ENCODE results near the gene IRF1.
"Not testable (repeated sequence)": the region's sequence is repeated elsewhere in the genome, so short reads cannot be mapped to it uniquely, and the experiment has no call there.

The IRF1 gene, protein sequence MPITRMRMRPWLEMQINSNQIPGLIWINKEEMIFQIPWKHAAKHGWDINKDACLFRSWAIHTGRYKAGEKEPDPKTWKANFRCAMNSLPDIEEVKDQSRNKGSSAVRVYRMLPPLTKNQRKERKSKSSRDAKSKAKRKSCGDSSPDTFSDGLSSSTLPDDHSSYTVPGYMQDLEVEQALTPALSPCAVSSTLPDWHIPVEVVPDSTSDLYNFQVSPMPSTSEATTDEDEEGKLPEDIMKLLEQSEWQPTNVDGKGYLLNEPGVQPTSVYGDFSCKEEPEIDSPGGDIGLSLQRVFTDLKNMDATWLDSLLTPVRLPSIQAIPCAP
- total RNA-seq, result 25.5 to 811 (median 108) reads per million in 17 experiments

DNA sequence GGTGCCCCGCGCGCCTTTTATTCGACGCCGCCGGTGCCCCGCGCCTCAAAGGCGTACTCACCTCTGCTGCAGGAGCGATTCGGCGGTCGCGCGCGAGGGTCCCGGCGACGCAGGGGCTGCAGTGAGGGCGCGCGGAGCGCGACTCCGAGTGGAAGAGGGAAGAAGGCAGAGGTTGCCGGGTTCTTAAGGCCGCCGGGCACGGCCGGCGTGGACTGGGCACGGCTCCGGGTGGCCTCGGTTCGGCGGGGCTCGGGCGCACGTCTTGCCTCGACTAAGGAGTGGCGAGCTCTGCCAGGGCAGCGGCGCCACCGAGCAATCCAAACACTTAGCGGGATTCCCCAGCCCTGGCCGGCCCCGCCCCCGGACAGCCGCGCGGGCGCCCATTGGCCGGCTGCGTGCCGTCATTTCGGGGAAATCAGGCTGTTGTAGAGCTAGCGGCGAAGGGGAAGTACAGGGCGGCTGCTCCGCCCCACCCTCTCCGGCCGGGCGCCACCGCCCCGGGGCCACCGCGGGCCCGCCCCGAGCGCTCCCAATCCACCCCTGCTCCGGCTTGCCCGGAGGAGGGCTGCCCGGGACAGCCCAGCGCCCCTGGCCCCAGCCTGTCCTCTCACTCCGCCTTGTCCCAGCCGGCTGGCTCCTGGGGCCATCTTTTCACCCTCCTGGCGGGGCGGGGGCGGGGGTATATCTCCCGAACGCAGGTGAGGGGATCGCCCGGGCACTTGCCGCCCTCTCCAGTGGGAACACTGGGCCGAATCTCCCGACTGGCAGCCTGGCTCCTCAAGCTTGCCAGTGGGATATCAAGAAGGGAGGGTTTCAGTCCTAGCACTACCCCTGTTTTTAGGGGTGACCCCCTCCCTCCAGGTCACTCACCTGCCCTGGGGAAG, at the start of gene IRF1:
Gene IRF1 (minus strand): TSS at position 290 of the 884 bp plus-strand sequence. CDS start 1,295 bp downstream, outside the sequence.
- peak; percentile 97 to 99 (median 98) for DNase-seq

- DNase-seq, result no peak
Observed at GRCh38 chr5:132540149-132540548, 49.6 kb upstream of the IRF1 start.

DNA sequence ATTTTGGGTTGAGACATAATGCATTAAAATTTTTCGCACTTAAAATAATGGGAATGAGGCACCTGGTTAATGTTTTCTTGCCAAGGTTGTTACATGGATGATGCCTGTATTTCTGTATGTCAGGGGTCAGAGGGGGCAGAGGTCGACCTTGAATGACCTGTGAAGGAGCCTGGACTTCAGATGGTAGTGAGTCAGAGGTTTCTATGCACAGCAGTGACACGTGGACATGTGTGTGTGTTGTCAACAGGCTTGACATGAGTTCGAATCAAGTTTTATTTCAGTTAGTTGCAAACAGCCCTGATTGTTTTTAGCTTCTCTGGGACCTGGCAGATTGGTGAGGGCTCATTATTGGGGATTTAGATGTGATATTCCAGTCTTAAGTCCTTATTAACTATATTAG, 49.1 kb upstream of the IRF1 start:
- peak in 1 of 4 experiments; percentile 26 for DNase-seq

- no peak for DNase-seq
Observed at GRCh38 chr5:132530946-132531345, 40.4 kb upstream of the IRF1 start.

- DNase-seq, result no peak
Observed at GRCh38 chr5:132528866-132529634, 38.5 kb upstream of the IRF1 start.

DNA sequence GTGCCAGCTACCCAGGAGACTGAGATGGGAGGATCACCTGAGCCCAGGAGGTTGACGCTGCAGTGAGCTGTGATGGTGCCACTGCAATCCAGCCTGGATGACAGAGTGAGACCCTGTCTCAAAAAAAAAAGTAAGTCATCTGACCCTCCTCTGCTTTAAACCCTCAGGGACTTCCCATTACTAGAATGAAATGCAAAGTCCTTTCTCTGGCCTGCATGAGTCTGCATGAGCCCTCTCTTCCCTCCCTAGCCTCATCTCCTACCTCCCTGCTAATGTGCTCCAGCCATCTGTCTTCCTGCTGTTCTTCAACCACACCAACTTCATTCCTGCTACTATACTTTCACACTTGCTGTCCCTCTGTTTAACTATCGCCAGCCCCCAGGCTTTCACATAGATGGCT, 37.4 kb upstream of the IRF1 start:
- DNase-seq, result no peak

- DNase-seq, result peak in 1 of 4 experiments; percentile 3
Observed at GRCh38 chr5:132526974-132527564, 36.5 kb upstream of the IRF1 start.

DNA sequence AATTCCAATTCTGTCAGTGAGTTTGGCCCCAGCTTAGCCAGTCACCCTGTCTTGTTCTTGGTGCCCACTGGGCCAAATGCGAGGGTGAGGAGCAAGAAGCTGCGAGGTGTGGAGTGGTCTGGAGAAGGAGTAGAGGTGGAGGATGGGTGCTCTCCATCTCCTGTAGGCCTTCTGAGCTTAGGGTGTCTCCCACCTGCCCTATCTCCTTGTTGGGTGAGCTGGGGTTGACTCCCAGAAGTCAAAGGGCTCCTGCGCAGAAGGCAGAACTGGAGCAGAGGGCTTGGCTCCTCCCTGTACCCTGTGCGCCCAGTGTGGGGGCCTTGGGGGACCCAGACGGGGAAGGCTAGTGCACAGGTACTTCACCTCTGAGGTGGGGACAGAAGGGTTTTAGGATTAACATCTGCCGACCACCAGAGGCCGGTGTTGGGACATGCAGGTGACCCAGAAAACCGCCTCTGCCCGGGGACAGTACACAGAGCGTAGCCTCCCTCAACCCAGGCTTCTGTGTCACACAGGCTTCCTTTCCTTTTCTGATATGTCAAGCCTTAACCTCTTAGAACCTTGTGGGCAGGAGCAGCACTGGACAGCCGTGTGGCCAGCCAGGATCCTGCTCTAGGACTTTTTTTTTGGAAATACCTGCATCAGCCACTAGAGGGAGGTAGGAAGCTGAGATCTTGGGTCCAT, 35.9 kb upstream of the IRF1 start:
- DNase-seq, result peak; percentile 69 to 85 (median 72)

DNA sequence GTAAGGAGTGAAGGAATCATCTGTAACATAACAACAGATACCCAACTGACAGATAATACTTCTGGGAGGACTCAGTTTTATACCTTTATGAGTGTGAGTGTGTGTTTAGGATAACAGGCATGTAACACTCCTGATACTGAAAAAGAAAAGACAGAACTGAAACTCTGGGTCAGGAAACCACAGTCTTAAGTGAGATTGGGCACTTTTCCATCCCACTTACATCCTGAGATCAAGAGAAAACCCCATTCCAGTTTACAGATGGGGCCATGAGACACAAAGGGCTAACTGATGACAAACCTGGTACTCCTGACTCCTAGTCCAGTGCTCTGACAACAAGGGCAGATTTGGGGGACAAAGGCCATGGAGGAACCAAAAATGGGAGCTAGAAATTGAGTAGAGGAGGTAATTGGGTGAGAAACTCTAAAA, 34.7 kb upstream of the IRF1 start:
- DNase-seq, result peak in 2 of 4 experiments; percentile 15 to 19

DNA sequence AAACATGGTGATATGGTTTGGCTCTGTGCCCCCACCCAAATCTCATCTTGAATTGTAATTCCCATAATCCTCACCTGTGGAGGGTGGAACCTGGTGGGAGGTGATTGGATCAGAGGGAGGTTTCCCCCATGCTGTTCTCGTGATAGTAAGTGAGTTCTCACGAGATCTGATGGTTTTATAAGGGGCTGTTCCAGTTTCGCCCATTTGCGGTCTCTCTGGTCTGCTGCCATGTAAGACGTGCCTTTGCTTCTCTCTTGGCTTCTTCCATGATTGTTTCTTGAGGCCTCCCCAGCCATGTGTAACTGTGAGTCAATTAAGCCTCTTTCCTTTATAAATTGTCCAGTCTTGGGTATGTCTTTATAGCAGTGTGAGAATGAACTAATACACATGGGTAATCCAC, 34.3 kb upstream of the IRF1 start:
- not testable (repeated sequence) for DNase-seq

DNA sequence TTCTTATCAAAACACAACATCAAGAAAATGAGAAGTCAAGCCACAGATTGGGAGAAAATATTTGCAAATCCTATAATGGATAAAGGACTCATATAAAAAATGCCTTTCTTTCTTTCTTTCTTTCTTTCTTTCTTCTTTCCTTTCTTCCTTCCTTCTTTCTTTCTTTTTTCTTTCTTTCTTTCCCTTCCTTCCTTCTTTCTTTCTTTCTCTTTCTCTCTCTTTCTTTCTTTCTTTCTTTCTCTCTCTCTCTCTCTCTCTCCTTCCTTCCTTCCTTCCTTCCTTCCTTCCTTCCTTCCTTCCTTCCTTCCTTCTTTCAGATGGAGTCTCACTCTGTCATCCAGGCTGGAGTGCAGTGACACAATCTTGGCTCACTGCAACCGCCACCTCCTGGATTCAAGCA, 31.5 kb upstream of the IRF1 start:
- DNase-seq, result not testable (repeated sequence)

GRCh38 chr5:132513618-132514336, 23.2 kb upstream of the IRF1 start:
- not testable (repeated sequence) for DNase-seq

DNA sequence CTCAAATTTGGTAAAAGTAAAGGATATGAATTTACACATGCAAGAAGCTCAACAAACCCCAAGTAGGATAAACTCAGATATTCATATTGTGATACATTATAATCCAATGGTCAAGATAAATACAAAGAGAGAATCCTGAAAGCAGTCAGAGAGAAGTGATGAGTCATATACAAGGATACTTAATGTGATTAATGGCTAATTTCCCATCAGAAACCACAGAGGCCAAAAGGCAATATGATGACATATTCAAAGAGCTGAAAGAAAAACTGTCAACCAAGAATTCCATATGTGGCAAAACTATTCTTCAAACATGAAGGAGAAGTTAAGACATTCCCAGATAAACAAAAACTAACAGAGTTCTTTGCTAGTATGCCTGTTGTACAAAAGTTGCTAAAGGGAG, 19.5 kb upstream of the IRF1 start:
- no peak for DNase-seq

DNA sequence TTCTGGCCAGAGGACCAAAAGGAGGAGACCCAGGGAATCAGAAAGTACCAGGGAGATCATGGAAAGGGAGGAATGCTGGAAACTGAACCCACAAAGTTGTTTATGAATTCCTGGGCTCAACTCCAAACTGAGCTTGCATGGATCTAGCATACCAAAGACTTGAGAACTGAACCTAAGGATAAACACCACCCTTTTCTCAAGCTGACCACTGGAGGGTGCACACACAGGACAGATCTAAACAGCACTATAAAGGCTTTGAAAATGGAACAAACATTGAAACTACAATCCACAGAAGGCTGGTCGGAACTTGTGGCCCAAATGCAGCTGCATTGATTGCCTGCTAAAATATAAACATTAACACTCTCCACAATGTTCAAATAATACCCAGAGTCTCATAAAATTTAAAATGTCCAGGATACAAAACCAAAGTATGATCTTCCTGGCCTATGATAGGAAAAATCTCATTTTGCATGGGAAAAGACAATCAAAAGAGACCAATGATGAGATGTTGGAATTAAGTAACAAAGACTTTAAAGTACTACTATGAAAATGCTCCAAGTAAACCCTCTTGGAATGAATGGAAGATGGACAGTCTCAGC, 15.6 kb upstream of the IRF1 start:
- peak in 3 of 4 experiments; percentile 40 to 56 (median 48) for DNase-seq

GRCh38 chr5:132505641-132506040, 15.1 kb upstream of the IRF1 start:
- no peak for DNase-seq

DNA sequence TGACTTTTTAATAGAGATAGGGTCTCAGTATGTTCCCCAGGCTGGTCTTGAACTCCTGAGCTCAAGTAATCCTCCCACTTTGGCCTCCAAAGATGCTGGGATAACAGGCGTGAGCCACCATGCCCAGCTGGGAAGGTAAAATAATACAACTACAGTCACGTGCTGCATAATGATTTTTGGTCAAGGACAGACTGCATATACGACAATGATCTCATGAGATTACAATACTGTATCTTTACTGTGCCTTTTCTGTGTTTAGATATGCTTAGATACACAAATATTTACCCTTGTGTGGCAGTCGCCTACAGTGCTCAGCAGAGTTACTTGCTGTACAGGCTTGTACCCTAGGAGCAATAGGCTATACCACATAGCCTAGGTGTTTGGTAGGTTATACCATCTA, 14.2 kb upstream of the IRF1 start:
- DNase-seq, result no peak

- no peak for DNase-seq
Observed at GRCh38 chr5:132503244-132503643, 12.7 kb upstream of the IRF1 start.

- DNase-seq, result no peak
Observed at GRCh38 chr5:132501961-132502931, 11.7 kb upstream of the IRF1 start.

DNA sequence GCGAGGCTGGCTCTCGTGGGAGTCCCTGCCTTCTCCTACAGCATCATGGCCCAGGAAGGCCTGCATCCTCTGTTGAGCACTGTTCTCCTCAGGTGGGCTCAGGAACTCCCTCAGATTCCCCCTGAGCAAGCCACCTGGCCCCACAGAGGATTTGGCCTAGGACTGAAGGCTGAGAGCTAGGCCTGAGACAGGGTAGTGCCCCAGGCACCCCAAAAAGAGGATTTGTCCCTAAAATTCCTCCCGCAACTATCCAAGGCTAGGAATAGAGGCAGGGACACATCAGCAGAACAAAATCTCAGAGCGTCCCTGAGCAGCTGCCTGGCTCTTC, 11.0 kb upstream of the IRF1 start:
- no peak for DNase-seq
